Stromal cell of bone marrow (primary cell): Measurements from ENCODE around the gene HUS1.
"Not testable (repeated sequence)": the region's sequence is repeated elsewhere in the genome, so short reads cannot be mapped to it uniquely, and the experiment has no call there.

Experiments
- DNase-seq: peaks from one replicate; pipeline ENCODE4 v3.0.0-alpha.2; 2012; ENCODE audit warnings: low read depth

The HUS1 gene

GRCh38 chr7:47944536-47945260 lies 34.7 kb downstream of the HUS1 start:
- DNase-seq: no peak

GRCh38 chr7:47943676-47944474 lies 35.5 kb downstream of the HUS1 start:
- no peak for DNase-seq

GRCh38 chr7:47942651-47943050 lies 36.8 kb downstream of the HUS1 start:
- DNase-seq: not testable (repeated sequence)

- DNase-seq: no peak
Observed at GRCh38 chr7:47942132-47942531, 37.3 kb downstream of the HUS1 start.

- peak; percentile 43 for DNase-seq
Observed at GRCh38 chr7:47941136-47941844, 38.1 kb downstream of the HUS1 start.

- no peak for DNase-seq
Observed at GRCh38 chr7:47940088-47941013, 39.1 kb downstream of the HUS1 start.

- no peak for DNase-seq
Observed at GRCh38 chr7:47939425-47940036, 39.9 kb downstream of the HUS1 start.

- DNase-seq: no peak
Observed at GRCh38 chr7:47938574-47939165, 40.7 kb downstream of the HUS1 start.

- DNase-seq: no peak
Observed at GRCh38 chr7:47937711-47938573, 41.5 kb downstream of the HUS1 start.

GRCh38 chr7:47937065-47937687 lies 42.2 kb downstream of the HUS1 start:
- DNase-seq: no peak

GRCh38 chr7:47936323-47936722 lies 43.1 kb downstream of the HUS1 start:
- DNase-seq: no peak

- DNase-seq: no peak
Observed at GRCh38 chr7:47935336-47935735, 44.1 kb downstream of the HUS1 start.

GRCh38 chr7:47934831-47935230 lies 44.6 kb downstream of the HUS1 start:
- DNase-seq: no peak

GRCh38 chr7:47933215-47933614 lies 46.2 kb downstream of the HUS1 start:
- DNase-seq: no peak

- no peak for DNase-seq
Observed at GRCh38 chr7:47932466-47933037, 46.9 kb downstream of the HUS1 start.

- DNase-seq: peak; percentile 61
Observed at GRCh38 chr7:47932016-47932415, 47.4 kb downstream of the HUS1 start.

GRCh38 chr7:47931005-47932004 lies 48.1 kb downstream of the HUS1 start:
- DNase-seq: peak; percentile 59

GRCh38 chr7:47924266-47924665 lies 55.1 kb downstream of the HUS1 start:
- no peak for DNase-seq
